ENCODE measurements around the gene SAC3D1. TPM values are rescaled to one million over a fixed set of nuclear protein-coding genes. Genes with fewer than 3 reads are reported as not detected.

SAC3D1 gene
- total and polyA plus RNA-seq, 9 of the 15 experiments (the other 6 are each of a cell fraction or from before 2014, with no cell fraction given), result 0.20 to 35.2 (median 5.8) TPM

GRCh38 chr11:65013888-65014725 lies 26.9 kb upstream of the SAC3D1 start, which contains the start of gene ARL2 (continued):
- TF ChIP-seq FOXP4 (CRISPR knock-in tag; IDR thresholded peaks at IDR 0.05; ENCODE audit: borderline replicate concordance) (peak; percentile 98; the same call in 1 of the 2 replicates), SRSF7 (optimal IDR thresholded peaks at IDR 0.05; ENCODE audit: low read depth, low read length) (no peak), HMG20B (CRISPR knock-in tag; IDR thresholded peaks at IDR 0.05) (no peak), ZFP1 (CRISPR knock-in tag; IDR thresholded peaks at IDR 0.05) (no peak), XRCC3 (IDR thresholded peaks at IDR 0.05) (no peak), ZNF134 (CRISPR knock-in tag; conservative IDR thresholded peaks at IDR 0.05) (no peak), MCM2 (IDR thresholded peaks at IDR 0.05; ENCODE audit: low read depth) (no peak), ZKSCAN1 (IDR thresholded peaks at IDR 0.05; ENCODE audit: low read depth, low read length) (no peak), KLF1 (tag; IDR thresholded peaks at IDR 0.05) (peak; percentile 77; the same call in 1 of the 2 replicates), NFIX (CRISPR knock-in tag; IDR thresholded peaks at IDR 0.05; ENCODE audit: low read depth) (no peak), MBD1 (CRISPR knock-in tag; IDR thresholded peaks at IDR 0.05) (no peak), HDGF (IDR thresholded peaks at IDR 0.05) (no peak), CBX2 (IDR thresholded peaks at IDR 0.05; ENCODE audit: insufficient read depth, low read length, poor library complexity, severe bottlenecking) (no peak), RFX5 (IDR thresholded peaks at IDR 0.05; ENCODE audit: low read depth, low read length) (no peak), ZNF589 (CRISPR knock-in tag; IDR thresholded peaks at IDR 0.05; ENCODE audit: low read depth) (no peak), IRF1 (CRISPR knock-in tag; IDR thresholded peaks at IDR 0.05; ENCODE audit: borderline replicate concordance) (no peak), ZBTB33 (CRISPR knock-in tag; IDR thresholded peaks at IDR 0.05) (peak; percentile 79), CEBPG (CRISPR knock-in tag; IDR thresholded peaks at IDR 0.05) (no peak; the same call in 1 of the 2 replicates), CEBPG (tag; conservative IDR thresholded peaks at IDR 0.05 in 1 of 2, IDR thresholded peaks at IDR 0.05 in 1 of 2) (no peak), NFE2 (IDR thresholded peaks at IDR 0.05; ENCODE audit: low read depth) (no peak), ZNF146 (CRISPR knock-in tag; IDR thresholded peaks at IDR 0.05; ENCODE audit: unreplicated experiment) (no peak)
